Upper lobe of left lung (tissue), 6 donors: ENCODE results near the gene RARB. TPM values are rescaled to one million over a fixed set of nuclear protein-coding genes. Genes with fewer than 3 reads are reported as not detected.

ENCODE experiments used
- ATAC-seq, 2 donors: fragments of 200-7000 bp; cut with Tn5 transposase; one replicate each; pipeline ENCODE4 v1.9.1; 2022; ENCODE audit warnings: mild to moderate bottlenecking in 2 of 2, moderate library complexity in 2 of 2; ENCODE audit not compliant: low FRiP score in 2 of 2
- DNase-seq, 2 donors: peaks; one replicate each; pipeline ENCODE4 v3.0.0-alpha.2; 2019 to 2020
- H3K27ac ChIP-seq, 4 donors: fragments of 200-600 bp; sonication (generic); one replicate each; pipeline ENCODE4 v1.5.1; 2016 to 2019
- H3K27me3 ChIP-seq, 4 donors: fragments of 200-600 bp; sonication (generic); one replicate each; pipeline ENCODE4 v1.5.1; 2017 to 2019
- H3K36me3 ChIP-seq, 4 donors: fragments of 200-600 bp; sonication (generic); one replicate each; pipeline ENCODE4 v1.5.1; 2016 to 2019
- H3K4me1 ChIP-seq, 4 donors: fragments of 200-600 bp; sonication (generic); one replicate each; pipeline ENCODE4 v1.5.1; 2018 to 2019
- H3K4me3 ChIP-seq, 4 donors: fragments of 200-600 bp; sonication (generic); one replicate each; pipeline ENCODE4 v1.5.1; 2017 to 2019; ENCODE audit warnings: mild to moderate bottlenecking in 2 of 4, moderate library complexity in 1 of 4
- H3K9me3 ChIP-seq, 4 donors: fragments of 200-600 bp; sonication (generic); one replicate each; pipeline ENCODE4 v1.5.1; 2018 to 2019
- EP300 ChIP-seq, 4 donors: sonication (generic); formaldehyde crosslinking; IDR thresholded peaks; one replicate each; pipeline ENCODE4 v1.5.1; 2017; ENCODE audit warnings: antibody characterized with exemption in 4 of 4, control low read depth in 2 of 4
- POLR2A ChIP-seq, 4 donors: fragments of 450-650 bp; IDR thresholded peaks; one replicate each; pipeline ENCODE4 v1.5.1; 2016 to 2017; ENCODE audit warnings: antibody characterized with exemption in 4 of 4, mild to moderate bottlenecking in 2 of 4
- POLR2AphosphoS5 ChIP-seq, 2 donors: sonication (generic); formaldehyde crosslinking; IDR thresholded peaks; one replicate each; pipeline ENCODE4 v1.5.1; 2017; ENCODE audit warnings: antibody characterized with exemption in 2 of 2
- WGBS, 2 donors: methylation state at CpG; one replicate each; pipeline ENCODE4 v1.1.5; 2017 to 2018; 5-methylcytosine and 5-hydroxymethylcytosine counted together
- total RNA-seq, 6 donors: library from RNA; depleted of rRNA in 4 of 6; stranded (reverse); fragments of >200 nt in 4 of 6; gene quantifications; one replicate each; pipeline versions ENCODE4 v1.1.0 to v1.2.1, GENCODE V29; 2016 to 2021
- TF ChIP-seq, protein P1 (sequence below), 6 experiments: fragments of 450-650 bp in 4 of 6; fragments of 200-600 bp in 2 of 6; sonication (generic) in 2 of 6; IDR thresholded peaks; one replicate each; pipeline ENCODE4 v1.5.1; 2016 to 2019; ENCODE audit warnings: antibody characterized with exemption in 6 of 6
- donor health status: DM: no; HTN: no; CAD: no; lungs with moderate emphysema.
- donor health status: DM: no; HTN: yes; CAD: no; lungs with severe emphysema.

RARB gene
- total RNA-seq, 6 donors from 2014 or later: 3.9 to 15.4 (median 6.4) TPM

GRCh38 chr3:25603703-25604102 lies 175.6 kb downstream of the RARB start:
- Histone ChIP-seq H3K27ac (peak overlapping the region; percentile 2 to 54 (median 32)), H3K27me3 (no peaks in the 10 kb centered on the region), H3K4me1 (peaks cover 3 to 15% (median 10%) of the 10 kb centered on the region in 4 donors), H3K9me3 (no peaks in the 10 kb centered on the region), H3K36me3 (peaks cover 11 to 78% (median 22%) of the 10 kb centered on the region in 4 donors), H3K4me3 (no peak overlapping the region)
- peak in 1 of 2 donors; percentile 85 for DNase-seq
- TF ChIP-seq EP300 (IDR thresholded peaks at IDR 0.05): no peak
- peak; percentile 35 to 41 for TF ChIP-seq POLR2AphosphoS5 (IDR thresholded peaks at IDR 0.05)
- peak; percentile 83 to 91 for ATAC-seq
- 29 to 36% methylated on average over 1 of the region's 1 CpG for WGBS, 2 donors

GRCh38 chr3:25604107-25604805 lies 176.2 kb downstream of the RARB start:
- Histone ChIP-seq H3K27ac (peak overlapping the region; percentile 2 to 54 (median 32)), H3K4me3 (no peak overlapping the region), H3K9me3 (no peaks in the 10 kb centered on the region), H3K27me3 (no peaks in the 10 kb centered on the region), H3K4me1 (peaks cover 3 to 15% (median 10%) of the 10 kb centered on the region in 4 donors), H3K36me3 (peaks cover 11 to 78% (median 28%) of the 10 kb centered on the region in 4 donors)
- ATAC-seq (peak; percentile 61 to 91), DNase-seq (no peak)
- TF ChIP-seq POLR2AphosphoS5 (IDR thresholded peaks at IDR 0.05) (peak in 1 of 2 donors; percentile 3), POLR2A (IDR thresholded peaks at IDR 0.05) (no peak), EP300 (IDR thresholded peaks at IDR 0.05) (no peak)
- TF ChIP-seq, protein P1, sequence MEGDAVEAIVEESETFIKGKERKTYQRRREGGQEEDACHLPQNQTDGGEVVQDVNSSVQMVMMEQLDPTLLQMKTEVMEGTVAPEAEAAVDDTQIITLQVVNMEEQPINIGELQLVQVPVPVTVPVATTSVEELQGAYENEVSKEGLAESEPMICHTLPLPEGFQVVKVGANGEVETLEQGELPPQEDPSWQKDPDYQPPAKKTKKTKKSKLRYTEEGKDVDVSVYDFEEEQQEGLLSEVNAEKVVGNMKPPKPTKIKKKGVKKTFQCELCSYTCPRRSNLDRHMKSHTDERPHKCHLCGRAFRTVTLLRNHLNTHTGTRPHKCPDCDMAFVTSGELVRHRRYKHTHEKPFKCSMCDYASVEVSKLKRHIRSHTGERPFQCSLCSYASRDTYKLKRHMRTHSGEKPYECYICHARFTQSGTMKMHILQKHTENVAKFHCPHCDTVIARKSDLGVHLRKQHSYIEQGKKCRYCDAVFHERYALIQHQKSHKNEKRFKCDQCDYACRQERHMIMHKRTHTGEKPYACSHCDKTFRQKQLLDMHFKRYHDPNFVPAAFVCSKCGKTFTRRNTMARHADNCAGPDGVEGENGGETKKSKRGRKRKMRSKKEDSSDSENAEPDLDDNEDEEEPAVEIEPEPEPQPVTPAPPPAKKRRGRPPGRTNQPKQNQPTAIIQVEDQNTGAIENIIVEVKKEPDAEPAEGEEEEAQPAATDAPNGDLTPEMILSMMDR (IDR thresholded peaks at IDR 0.05): no peak
- 77 to 79% methylated on average over 5 of the region's 5 CpGs for WGBS, 2 donors

GRCh38 chr3:25610167-25610566 lies 182.1 kb downstream of the RARB start:
- ATAC-seq: no peak
- TF ChIP-seq POLR2AphosphoS5 (IDR thresholded peaks at IDR 0.05): no peak
- TF ChIP-seq, protein P1 (IDR thresholded peaks at IDR 0.05): no peak
- no peak for TF ChIP-seq EP300 (IDR thresholded peaks at IDR 0.05)
- TF ChIP-seq POLR2A (IDR thresholded peaks at IDR 0.05): no peak
- WGBS, 2 donors: 97 to 100% methylated on average over 1 of the region's 1 CpG
- H3K9me3 ChIP-seq: no peaks in the 10 kb centered on the region
- peaks cover 43 to 98% (median 58%) of the 10 kb centered on the region in 4 donors for H3K36me3 ChIP-seq
- no peak overlapping the region for H3K27ac ChIP-seq
- no peaks in the 10 kb centered on the region for H3K27me3 ChIP-seq
- DNase-seq: no peak
- H3K4me1 ChIP-seq: no peaks in the 10 kb centered on the region
- no peak overlapping the region for H3K4me3 ChIP-seq

GRCh38 chr3:25610779-25611178 lies 182.7 kb downstream of the RARB start:
- H3K36me3 ChIP-seq: peaks cover 43 to 98% (median 58%) of the 10 kb centered on the region in 4 donors
- H3K4me3 ChIP-seq: no peak overlapping the region
- no peak overlapping the region for H3K27ac ChIP-seq
- H3K27me3 ChIP-seq: no peaks in the 10 kb centered on the region
- TF ChIP-seq POLR2A (IDR thresholded peaks at IDR 0.05): no peak
- TF ChIP-seq, protein P1 (IDR thresholded peaks at IDR 0.05): no peak
- no peak for TF ChIP-seq POLR2AphosphoS5 (IDR thresholded peaks at IDR 0.05)
- DNase-seq: no peak
- ATAC-seq: no peak
- H3K4me1 ChIP-seq: no peaks in the 10 kb centered on the region
- H3K9me3 ChIP-seq: no peaks in the 10 kb centered on the region

GRCh38 chr3:25611193-25611592 lies 183.1 kb downstream of the RARB start:
- H3K36me3 ChIP-seq: peaks cover 43 to 95% (median 58%) of the 10 kb centered on the region in 4 donors
- TF ChIP-seq, protein P1 (IDR thresholded peaks at IDR 0.05): no peak
- TF ChIP-seq POLR2AphosphoS5 (IDR thresholded peaks at IDR 0.05): no peak
- no peak for TF ChIP-seq POLR2A (IDR thresholded peaks at IDR 0.05)
- TF ChIP-seq EP300 (IDR thresholded peaks at IDR 0.05): no peak
- H3K4me1 ChIP-seq: no peaks in the 10 kb centered on the region
- DNase-seq (no peak), ATAC-seq (no peak)
- H3K4me3 ChIP-seq: no peak overlapping the region
- no peak overlapping the region for H3K27ac ChIP-seq
- no peaks in the 10 kb centered on the region for H3K27me3 ChIP-seq
- H3K9me3 ChIP-seq: no peaks in the 10 kb centered on the region
- 95 to 97% methylated on average over 5 of the region's 5 CpGs for WGBS, 2 donors
